HG03060 (cell line): ENCODE data around the gene ORC6.

ENCODE experiments used
- ATAC-seq: cut with Tn5 transposase; IDR thresholded peaks from one replicate; pipeline ENCODE4 v1.9.1; 2021; ENCODE audit warnings: low read depth, moderate number of reproducible peaks; ENCODE audit not compliant: unreplicated experiment

The ORC6 gene

DNA sequence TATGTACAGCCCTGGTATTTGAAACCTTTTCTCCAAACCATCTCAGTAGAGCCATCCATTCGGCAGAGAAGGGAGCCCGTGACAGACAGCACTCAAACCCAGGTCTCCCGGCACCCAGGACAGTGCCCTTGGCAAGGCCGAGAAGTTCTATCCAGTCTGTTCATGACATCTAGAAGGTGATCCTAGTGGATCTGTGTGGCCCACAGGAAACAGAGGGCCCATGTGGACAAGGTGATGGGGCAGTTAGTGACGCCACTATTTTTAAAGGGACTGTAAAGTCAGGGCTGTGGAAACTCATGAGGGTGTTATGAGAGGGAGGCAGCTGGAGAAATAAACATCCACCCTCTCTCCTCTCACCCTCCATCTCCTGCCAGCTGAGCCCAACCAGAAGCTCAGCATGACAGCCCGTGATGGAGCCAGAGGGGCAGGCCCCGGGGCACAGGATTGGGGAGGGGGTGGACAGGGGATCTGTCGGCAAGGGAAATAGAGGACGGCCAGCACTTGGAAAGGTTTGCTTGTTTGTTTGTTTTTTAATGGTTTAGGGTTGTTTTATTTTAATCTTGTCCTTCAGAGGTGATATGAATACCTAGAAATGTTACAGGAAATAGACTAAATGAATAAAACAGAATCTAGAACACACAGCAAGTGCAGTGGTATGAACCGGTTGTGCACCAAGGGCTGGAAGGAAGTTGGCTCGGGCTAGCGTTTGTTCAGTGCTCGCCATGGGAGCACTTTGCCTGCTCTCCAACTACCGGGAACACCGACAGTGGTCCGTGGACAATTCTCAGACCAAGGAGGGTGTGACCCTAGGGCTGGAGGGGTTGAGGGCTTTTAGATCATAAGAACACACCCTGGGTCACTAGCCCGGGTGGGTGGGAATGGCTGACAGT is 41.6 kb downstream of the ORC6 start:
- no peak for ATAC-seq

- ATAC-seq: no peak
These were observed 42.5 kb downstream of the ORC6 start for GRCh38 chr16:46731691-46732555.

DNA sequence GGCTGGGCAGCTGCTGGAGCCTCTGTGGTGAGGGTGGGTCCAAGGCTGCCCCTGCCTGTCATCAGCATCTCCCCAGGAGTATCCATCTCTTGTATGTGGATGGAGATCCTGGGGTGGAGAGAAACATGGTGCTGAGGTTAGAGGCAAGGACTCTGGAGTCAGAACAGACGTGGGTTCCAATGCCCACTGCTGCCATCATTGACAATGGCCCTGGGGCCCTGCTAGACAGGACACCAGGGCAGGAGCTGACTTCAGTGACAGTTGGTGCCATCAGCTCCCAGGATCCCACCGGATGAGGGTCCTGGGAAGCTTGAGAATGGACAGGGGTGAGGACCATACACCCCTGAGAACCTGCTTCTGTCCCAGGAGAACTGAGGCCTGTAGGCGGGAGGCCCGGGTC is 43.1 kb downstream of the ORC6 start:
- ATAC-seq: no peak

DNA sequence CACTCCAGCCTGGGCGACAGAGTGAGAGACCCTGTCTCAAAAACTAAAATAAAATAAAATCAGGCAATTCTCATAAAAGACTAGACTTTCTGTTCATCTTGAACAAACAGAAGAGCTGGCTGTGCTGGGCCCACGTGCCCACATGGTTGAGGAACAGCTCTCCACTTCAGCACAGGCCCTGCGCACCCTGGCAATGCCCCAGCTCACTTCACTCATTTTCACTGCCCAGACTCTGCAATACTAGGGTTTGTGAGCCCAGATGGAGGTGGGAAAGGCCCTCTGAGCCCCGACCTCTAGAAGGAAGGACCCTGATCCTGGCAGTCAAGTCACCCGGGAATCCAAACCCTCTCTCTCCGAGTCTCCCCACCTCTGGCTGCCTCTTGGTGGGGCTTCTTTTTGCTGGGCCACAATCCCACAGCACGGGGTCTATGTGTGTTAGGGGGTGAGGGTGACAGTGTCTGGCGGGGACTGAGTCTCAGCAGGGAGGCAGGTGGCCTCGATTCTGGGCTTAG is 43.9 kb downstream of the ORC6 start:
- ATAC-seq: no peak

GRCh38 chr16:46736695-46737094 is 47.2 kb downstream of the ORC6 start:
- no peak for ATAC-seq

- ATAC-seq: no peak
These were observed 48.3 kb downstream of the ORC6 start for GRCh38 chr16:46737621-46738214.

GRCh38 chr16:46739934-46740333 is 50.5 kb downstream of the ORC6 start:
- ATAC-seq: no peak

GRCh38 chr16:46743232-46743719 is 53.8 kb downstream of the ORC6 start:
- ATAC-seq: no peak

- ATAC-seq: no peak
These were observed 56.2 kb downstream of the ORC6 start for GRCh38 chr16:46745617-46746016.

DNA sequence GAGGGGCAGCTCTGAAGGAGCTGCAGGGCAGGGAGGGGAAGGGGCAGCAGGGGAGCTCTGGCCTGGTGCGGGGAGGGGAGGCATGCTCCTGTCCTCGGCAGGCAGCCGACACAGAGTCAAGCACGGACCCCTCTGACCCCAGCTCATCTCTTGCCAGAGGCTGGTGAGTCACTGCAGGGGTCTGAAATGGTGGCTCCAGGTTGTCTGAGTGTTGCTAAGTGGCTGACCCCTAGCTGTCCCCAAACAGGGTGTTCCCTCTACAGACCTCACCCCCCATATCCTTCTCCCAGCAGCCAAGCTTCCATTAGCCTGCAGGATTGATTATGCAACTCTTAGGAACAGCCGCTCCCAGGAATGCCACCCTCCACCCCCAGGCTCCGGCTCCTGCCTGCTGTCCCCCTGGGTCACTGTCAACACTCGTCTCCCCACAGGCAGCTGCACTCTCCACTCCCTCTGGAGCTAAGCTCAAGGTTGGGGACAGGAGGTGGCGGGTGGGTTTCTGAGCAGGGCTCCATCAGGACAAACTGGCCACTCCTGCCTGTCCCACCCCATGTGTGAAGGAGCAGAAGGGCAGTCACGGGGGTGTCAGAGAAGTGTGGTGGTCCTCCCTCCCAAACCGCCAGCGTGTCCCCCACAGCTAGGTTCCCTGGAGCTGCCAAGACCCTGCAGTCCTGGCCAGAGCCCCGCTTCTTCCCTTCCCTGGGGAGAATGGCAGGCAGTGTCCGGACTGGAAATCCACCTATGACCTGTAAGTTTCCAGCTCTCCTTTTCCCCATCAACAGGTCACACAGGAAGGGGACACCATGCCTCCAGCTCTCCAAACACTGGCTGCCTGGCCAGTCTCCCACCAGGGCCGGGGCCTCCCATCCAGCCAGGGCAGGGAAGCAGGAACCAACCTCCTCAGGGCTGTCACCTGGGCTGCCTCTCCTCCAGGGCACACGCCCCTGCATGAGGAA is 57.6 kb downstream of the ORC6 start:
- no peak for ATAC-seq
